IPS-NIHi11 (cell line): ENCODE data around the gene GSTM5.
"Not testable (repeated sequence)": the region's sequence is repeated elsewhere in the genome, so short reads cannot be mapped to it uniquely, and the experiment has no call there.

Experiments used
- DNase-seq: peaks from one replicate; pipeline ENCODE4 v3.0.0; 2012; ENCODE audit warnings: mixed read lengths, low spot score

The GSTM5 gene

GRCh38 chr1:109697066-109697465 lies 15.0 kb upstream of the GSTM5 start:
- DNase-seq: no peak

GRCh38 chr1:109697861-109698260 lies 14.2 kb upstream of the GSTM5 start:
- DNase-seq: not testable (repeated sequence)

GRCh38 chr1:109702940-109703339 lies 9.1 kb upstream of the GSTM5 start:
- not testable (repeated sequence) for DNase-seq

- DNase-seq: peak; percentile 14
Observed at GRCh38 chr1:109704173-109704572, 7.9 kb upstream of the GSTM5 start.

GRCh38 chr1:109705411-109705810 lies 6.6 kb upstream of the GSTM5 start:
- no peak for DNase-seq

- DNase-seq: not testable (repeated sequence)
Observed at GRCh38 chr1:109708949-109709348, 3.1 kb upstream of the GSTM5 start.

- DNase-seq: not testable (repeated sequence)
Observed at GRCh38 chr1:109709822-109710221, 2.2 kb upstream of the GSTM5 start.

- DNase-seq: peak; percentile 2
Observed at GRCh38 chr1:109712321-109712864, 342 bp downstream of the GSTM5 start.

GRCh38 chr1:109713636-109714035 lies 1.6 kb downstream of the GSTM5 start:
- peak; percentile 1 for DNase-seq

- peak; percentile 3 for DNase-seq
Observed at GRCh38 chr1:109714661-109715372, 2.8 kb downstream of the GSTM5 start.

- no peak for DNase-seq
Observed at GRCh38 chr1:109716121-109716520, 4.1 kb downstream of the GSTM5 start.

- DNase-seq: no peak
Observed at GRCh38 chr1:109716570-109717090, 4.6 kb downstream of the GSTM5 start.

- DNase-seq: no peak
Observed at GRCh38 chr1:109717729-109718128, 5.7 kb downstream of the GSTM5 start.

- peak; percentile 50 for DNase-seq
Observed at GRCh38 chr1:109718495-109718894, 6.4 kb downstream of the GSTM5 start.

GRCh38 chr1:109719337-109719837 lies 7.3 kb downstream of the GSTM5 start:
- no peak for DNase-seq

GRCh38 chr1:109721042-109721441 lies 9.0 kb downstream of the GSTM5 start:
- no peak for DNase-seq

GRCh38 chr1:109721971-109722370 lies 9.9 kb downstream of the GSTM5 start:
- no peak for DNase-seq

GRCh38 chr1:109722908-109723691 lies 11.0 kb downstream of the GSTM5 start:
- peak; percentile 18 for DNase-seq

GRCh38 chr1:109724933-109725332 lies 12.9 kb downstream of the GSTM5 start:
- DNase-seq: no peak

GRCh38 chr1:109725510-109725909 lies 13.5 kb downstream of the GSTM5 start:
- DNase-seq: no peak

GRCh38 chr1:109726007-109726406 lies 14.0 kb downstream of the GSTM5 start:
- no peak for DNase-seq

GRCh38 chr1:109726728-109727373 lies 14.8 kb downstream of the GSTM5 start:
- no peak for DNase-seq
